ENCODE results near the gene NEGR1.

Gene NEGR1

DNA sequence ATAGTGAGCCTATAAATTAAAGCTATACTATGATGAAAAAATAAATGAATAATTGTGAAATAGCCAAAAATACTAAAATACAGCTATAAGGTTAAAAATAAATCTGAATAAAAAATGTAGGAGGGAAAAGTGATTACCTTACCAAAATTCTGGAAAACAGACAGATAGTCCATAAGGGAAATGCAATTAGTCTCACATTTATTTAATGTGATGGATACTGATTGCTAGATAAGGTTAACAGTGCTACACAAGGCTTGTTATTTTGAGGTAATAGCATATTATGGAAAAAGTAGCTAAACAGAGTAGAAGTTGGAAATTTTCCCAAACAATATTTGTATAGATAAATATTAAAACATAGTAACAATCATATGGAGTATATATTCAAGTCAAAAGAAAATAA lies 413.0 kb downstream of the NEGR1 start:
- DNase-seq (ENCODE audit: insufficient read length, low spot score) (no peak), FAIRE-seq (no peak)

DNA sequence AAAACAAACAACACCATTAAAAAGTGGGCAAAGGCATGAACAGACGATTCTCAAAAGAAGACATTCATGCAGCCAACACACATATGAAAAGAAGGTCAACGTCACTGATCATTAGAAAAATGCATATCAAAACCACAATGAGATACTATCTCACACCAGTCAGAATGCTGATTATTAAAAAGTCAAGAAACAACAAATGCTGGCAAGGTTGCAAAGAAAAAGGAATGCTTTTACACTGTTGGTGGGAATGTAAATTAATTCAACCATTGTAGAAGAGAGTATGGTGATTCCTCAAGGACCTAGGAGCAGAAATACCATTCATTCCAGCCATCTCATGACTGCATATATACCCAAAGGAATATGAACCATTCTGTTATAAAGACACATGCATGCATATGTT lies 419.6 kb downstream of the NEGR1 start:
- FAIRE-seq (no peak), DNase-seq (ENCODE audit: insufficient read length, low spot score) (no peak)

DNA sequence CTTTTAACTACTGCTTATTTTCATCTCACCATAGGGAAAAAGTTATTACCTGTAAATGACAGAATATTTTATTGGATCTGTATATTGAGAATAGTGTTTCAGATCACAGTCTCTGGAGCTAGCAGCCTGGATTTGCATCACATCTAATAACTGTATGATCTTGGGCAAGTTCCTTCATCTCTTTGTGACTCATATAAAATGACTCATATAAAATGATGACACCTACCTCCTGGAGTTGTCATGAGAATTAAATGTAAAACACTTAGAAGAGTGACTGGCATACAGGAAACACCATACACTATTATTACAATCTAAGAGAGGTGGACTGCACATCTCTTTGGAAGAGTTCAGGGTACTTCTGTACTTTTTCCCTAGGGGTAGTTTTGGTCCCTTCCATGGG lies 421.3 kb downstream of the NEGR1 start:
- FAIRE-seq (no peak), DNase-seq (ENCODE audit: insufficient read length, low spot score) (no peak)

DNA sequence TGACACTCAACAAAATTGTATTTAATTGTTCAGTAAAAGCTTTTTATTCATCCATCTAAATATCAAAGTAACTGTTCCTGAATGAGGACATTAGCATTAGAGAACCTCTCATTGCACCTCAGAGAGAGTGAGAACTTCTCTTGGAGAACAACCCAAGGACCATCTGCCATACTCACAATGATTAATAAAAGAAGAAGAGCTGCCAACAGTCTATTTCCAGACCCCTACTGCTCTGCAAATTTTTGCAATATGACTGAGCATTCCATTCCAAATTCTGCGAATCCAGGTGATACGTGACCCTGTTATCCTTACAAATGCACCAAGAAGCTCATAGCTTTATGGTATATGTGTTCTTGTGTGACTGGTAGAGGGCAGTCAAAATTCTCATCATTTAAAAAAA lies 422.5 kb downstream of the NEGR1 start:
- FAIRE-seq: no peak

DNA sequence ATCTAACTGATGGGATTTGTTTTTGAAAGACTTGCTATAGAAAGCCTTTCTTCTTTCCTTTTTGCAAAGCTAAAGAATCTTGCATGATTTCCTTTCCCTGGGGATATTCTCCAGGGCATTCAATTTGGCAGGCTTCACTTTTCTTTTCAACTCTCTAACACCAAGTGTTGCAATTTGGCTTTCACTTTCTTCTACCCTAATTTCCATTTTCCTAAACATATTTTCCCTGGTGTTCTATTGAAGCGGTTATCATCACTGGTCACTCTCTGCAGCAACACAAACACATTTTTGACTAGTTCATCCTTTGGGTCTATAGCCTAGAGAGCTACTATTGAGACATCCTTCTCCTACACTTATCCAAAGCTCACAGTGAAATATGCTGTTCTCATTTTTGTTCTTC lies 424.5 kb downstream of the NEGR1 start:
- DNase-seq (ENCODE audit: insufficient read length, low spot score): no peak
- no peak for FAIRE-seq

More for the DNA sequence above, 422.5 kb downstream of the NEGR1 start:
- no peak for DNase-seq (ENCODE audit: insufficient read length, low spot score)

DNA sequence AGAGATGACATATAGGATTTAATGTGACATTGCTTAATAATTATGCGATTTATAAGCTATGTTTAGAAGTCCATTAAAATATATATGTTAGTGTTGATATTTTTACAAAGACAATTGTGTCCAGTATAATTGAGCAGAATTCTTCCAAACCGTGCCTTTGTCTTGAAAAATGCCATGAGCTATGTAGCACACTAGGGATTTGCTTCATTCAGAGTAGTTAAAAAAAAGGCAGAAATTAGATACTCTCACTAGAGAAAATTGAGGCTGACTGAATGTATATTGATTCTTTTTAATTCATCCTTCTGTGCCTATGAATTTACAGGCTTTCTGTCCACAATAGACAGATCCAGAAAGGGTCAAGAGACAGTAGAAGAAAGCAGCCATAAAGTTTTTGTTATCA lies 429.0 kb downstream of the NEGR1 start:
- DNase-seq (ENCODE audit: insufficient read length, low spot score): no peak
- no peak for FAIRE-seq

DNA sequence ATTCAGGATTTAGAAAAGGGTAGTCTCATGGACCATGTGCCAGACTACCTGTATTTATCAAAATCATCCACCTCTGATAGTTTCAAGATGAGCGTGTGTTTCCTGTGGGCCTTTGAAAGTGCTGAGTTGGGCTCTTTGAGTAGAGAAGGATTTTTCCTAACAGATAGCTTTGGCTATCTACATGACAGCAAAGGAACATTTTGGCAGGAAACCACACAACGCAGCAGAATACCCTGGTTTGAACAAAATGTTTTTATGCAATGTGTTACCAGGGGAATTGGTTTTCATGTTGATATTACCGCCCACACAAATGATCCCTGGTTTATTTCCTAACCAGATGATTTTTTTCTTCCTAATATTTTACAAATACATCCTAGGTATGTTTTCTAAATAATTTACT lies 431.4 kb downstream of the NEGR1 start:
- FAIRE-seq (no peak), DNase-seq (ENCODE audit: insufficient read length, low spot score) (no peak)

DNA sequence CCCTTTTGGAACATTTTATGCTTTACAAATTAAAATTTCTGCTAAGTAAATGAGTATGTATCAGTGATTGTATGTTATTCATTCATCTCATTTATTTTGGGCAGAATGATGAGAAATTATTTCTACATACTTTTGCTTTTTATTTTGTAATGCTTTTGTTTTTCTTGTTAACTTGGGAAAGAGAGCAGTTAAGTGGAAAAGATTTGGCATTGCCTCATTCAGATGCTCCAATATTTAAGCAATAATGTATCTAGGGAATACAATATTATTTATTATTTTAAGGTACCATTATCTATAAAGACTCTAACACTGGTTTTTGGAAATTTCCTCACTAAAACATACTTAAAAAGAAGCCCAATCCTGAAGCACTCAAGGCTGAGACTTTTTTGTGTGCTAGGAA lies 431.8 kb downstream of the NEGR1 start:
- no peak for FAIRE-seq
- no peak for DNase-seq (ENCODE audit: insufficient read length, low spot score)

- FAIRE-seq (no peak), DNase-seq (ENCODE audit: insufficient read length, low spot score) (no peak)
Observed at GRCh38 chr1:71843012-71843411, 439.3 kb downstream of the NEGR1 start.

DNA sequence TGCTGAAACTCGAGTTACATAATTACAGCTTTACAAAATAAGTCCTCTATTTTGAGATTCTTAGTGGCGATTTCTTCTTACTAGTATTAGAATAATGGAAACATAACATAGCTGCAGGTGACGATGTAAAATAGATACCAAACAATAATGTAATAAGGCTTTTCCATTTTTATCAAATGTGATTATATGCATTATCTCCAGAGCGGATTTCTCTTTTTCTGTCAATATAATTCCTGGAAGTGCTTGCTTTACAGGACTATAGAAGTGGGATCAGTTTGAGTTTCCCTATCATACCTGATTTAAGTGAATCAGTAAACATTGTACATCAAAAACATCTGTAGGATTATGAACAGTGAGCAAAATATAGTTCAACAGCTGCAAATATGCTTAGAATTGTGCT lies 442.5 kb downstream of the NEGR1 start:
- DNase-seq (ENCODE audit: insufficient read length, low spot score) (no peak), FAIRE-seq (no peak)

- FAIRE-seq (no peak), DNase-seq (ENCODE audit: insufficient read length, low spot score) (no peak)
Observed at GRCh38 chr1:71836904-71837303, 445.4 kb downstream of the NEGR1 start.

DNA sequence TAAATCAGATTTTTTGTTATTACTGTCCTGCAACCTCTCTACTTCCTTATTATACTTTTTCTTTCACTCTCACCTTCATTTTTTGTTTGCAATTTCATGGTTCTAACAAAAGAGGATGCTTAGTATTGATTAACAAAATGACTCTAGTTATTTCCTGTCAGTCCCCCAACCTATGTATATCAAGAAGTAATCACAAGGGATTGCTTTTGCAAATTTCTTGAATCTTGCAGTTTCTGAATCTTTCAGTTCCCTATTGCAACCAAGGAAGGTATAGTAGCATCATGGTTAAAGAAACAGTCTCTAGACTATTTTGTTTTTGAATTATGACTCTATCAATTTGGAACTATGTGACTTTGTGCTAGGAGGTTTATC lies 446.9 kb downstream of the NEGR1 start:
- FAIRE-seq (no peak), DNase-seq (ENCODE audit: insufficient read length, low spot score) (no peak)

GRCh38 chr1:71834601-71835441 lies 447.5 kb downstream of the NEGR1 start:
- no peak for FAIRE-seq

DNA sequence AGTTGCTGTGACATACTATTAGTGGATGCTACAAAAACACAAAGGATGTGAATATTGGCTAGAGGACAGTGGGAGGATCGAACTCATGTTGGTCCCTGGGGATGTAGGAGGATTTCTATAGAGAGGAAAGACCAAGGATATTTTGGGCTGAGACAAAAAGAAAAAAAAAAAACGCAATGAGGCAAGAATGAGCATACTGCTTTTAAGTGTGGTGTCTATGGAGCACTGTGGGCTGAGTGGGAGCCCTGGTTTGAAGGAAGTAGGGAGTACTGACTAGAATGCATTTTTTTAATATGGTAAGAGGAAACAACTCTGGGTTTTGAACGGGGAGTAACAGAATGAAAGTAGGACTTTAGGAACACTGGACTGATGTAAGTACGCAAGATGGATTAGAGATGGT lies 450.7 kb downstream of the NEGR1 start:
- no peak for FAIRE-seq
- no peak for DNase-seq (ENCODE audit: insufficient read length, low spot score)

More at GRCh38 chr1:71834601-71835441, 447.5 kb downstream of the NEGR1 start:
- DNase-seq (ENCODE audit: insufficient read length, low spot score): no peak

DNA sequence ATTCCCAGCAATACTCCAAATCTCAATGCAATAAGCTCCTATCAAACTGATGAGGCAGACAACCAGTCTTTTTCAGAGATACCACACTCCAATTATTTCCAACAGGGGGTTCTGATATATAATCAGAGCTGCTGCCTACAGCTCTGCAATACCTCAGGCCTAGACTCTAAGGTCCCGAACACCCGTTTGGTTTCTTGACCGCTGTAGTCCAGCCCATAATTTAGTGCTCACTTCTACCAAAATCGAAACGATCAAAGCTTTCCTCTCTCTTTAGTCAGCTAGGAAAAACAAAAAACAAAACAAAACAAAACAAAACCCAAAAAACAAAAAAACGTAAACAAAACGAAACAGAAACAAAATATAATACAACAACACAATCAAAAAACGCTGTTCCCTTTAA lies 453.0 kb downstream of the NEGR1 start:
- DNase-seq (ENCODE audit: insufficient read length, low spot score): no peak
- no peak for FAIRE-seq

DNA sequence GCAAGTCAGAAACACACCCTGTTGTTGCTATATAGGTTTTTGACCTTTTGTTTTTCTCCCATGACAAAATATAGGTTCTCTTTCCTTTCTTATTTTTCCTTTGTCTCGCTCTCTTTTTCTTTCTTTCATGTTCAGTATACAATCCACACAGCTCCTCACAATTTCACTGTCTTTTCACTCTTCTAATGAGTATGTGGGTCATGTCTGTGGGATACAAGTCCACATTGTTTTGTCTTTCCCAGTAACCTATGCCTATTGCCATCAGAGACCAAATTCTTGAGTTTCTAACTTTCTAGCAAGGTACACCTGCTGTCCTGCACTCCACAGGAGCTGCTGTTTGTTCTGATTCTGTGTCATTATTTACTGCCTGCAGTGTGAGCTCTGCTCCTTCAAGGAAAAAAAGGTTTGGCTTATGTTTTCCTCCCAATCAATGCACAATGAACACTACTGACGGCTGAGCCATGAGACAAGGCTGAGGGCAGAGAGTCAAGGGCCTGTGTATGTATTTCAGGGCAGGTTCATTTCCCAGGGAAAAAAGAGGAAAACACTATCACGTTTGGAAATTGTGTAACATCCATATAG lies 453.8 kb downstream of the NEGR1 start:
- FAIRE-seq (no peak), DNase-seq (ENCODE audit: insufficient read length, low spot score) (no peak)

DNA sequence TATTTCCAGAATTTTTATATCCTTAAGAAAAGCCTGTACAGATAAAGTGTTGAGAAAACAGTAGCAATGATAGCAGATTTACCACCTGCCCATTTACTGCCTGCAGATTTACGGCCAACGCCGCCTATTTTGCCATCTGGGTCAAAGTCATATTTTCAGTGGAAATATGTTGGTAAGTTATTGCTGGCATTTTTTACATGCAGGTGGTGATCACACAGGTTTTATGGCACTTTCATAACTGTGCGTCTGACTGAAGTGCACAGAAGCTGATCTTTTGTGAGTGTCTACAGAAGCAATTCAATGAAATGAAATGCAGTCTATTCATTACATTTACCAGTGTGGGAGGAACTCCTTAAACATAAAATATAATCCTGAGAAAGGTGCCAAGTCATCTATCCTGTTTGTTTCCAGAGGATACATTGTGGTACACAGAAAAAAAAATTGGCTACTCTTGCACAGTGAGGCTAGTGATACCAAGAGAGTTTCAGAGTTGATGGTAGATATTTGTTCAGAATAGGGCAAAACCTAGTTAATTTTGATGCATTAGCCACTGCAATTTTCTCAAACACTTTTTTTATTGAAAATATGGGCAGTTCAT lies 458.5 kb downstream of the NEGR1 start:
- FAIRE-seq: no peak
- no peak for DNase-seq (ENCODE audit: insufficient read length, low spot score)

- DNase-seq (ENCODE audit: insufficient read length, low spot score): no peak
- no peak for FAIRE-seq
Observed at GRCh38 chr1:71817028-71817427, 465.3 kb downstream of the NEGR1 start.

- FAIRE-seq (no peak), DNase-seq (ENCODE audit: insufficient read length, low spot score) (no peak)
Observed at GRCh38 chr1:71809085-71809484, 473.3 kb downstream of the NEGR1 start.

GRCh38 chr1:71804140-71804539 lies 478.2 kb downstream of the NEGR1 start:
- DNase-seq (ENCODE audit: insufficient read length, low spot score): no peak
- no peak for FAIRE-seq

- DNase-seq (ENCODE audit: insufficient read length, low spot score) (no peak), FAIRE-seq (no peak)
Observed at GRCh38 chr1:71796006-71796405, 486.3 kb downstream of the NEGR1 start.

GRCh38 chr1:71792264-71792663 lies 490.1 kb downstream of the NEGR1 start:
- no peak for FAIRE-seq

More at GRCh38 chr1:71792264-71792663, 490.1 kb downstream of the NEGR1 start:
- DNase-seq (ENCODE audit: insufficient read length, low spot score): no peak
